H1 (cell line): ENCODE results near the gene POLA1. TPM values are rescaled to one million over a fixed set of nuclear protein-coding genes. Genes with fewer than 3 reads are reported as not detected.

Experiments
- CTCF ChIA-PET: fragments of 300-600 bp; sonication (Branson Sonifier 250); formaldehyde crosslinking; loops from one replicate; lab custom pipeline; 2021; ENCODE audit not compliant: partially characterized antibody; lab: Charles Lee
- POLR2A ChIA-PET: fragments of 300-600 bp; sonication (Branson Sonifier 250); formaldehyde crosslinking; loops from one replicate; lab custom pipeline; 2021; ENCODE audit warnings: inconsistent platforms; ENCODE audit not compliant: partially characterized antibody; lab: Charles Lee
- DNase-seq, 2 experiments: peaks; one replicate each; pipeline versions ENCODE4 v3.0.0 to v3.0.0-alpha.2; 2010 to 2022; ENCODE audit warnings: low spot score in 2 of 2, low read depth in 1 of 2, mixed read lengths in 1 of 2
- FAIRE-seq: peaks from 2 replicates; lab custom pipeline; 2011; peaks lifted over from hg19 to GRCh38; lab: Jason Lieb, UNC
- H2AFZ ChIP-seq: 2 replicates; pipeline ENCODE4 v1.8.1; 2012; ENCODE audit warnings: low read length, inconsistent platforms
- H2AK5ac ChIP-seq: 2 replicates; pipeline ENCODE4 v1.6.1; 2013; ENCODE audit warnings: low read depth, low read length
- H2BK120ac ChIP-seq: replicated peaks from 2 replicates; pipeline ENCODE3; 2013; ENCODE audit warnings: low read depth, low read length, inconsistent platforms
- H2BK12ac ChIP-seq: 2 replicates; pipeline ENCODE4 v1.6.1; 2013; ENCODE audit warnings: low read depth, low read length
- H2BK15ac ChIP-seq: 2 replicates; pipeline ENCODE4 v1.6.1; 2013; ENCODE audit warnings: low read length
- H2BK20ac ChIP-seq: 2 replicates; pipeline ENCODE4 v1.6.1; 2013; ENCODE audit warnings: low read length
- H2BK5ac ChIP-seq: 2 replicates; pipeline ENCODE4 v1.6.1; 2013; ENCODE audit warnings: low read depth, low read length
- H3K14ac ChIP-seq: 2 replicates; pipeline ENCODE4 v1.6.1; 2013; ENCODE audit warnings: inconsistent platforms; ENCODE audit not compliant: insufficient read length
- H3K18ac ChIP-seq: 2 replicates; pipeline ENCODE4 v1.6.1; 2013; ENCODE audit warnings: low read length; ENCODE audit errors: extremely low read depth
- H3K23ac ChIP-seq: 2 replicates; pipeline ENCODE4 v1.6.1; 2013; ENCODE audit warnings: inconsistent platforms; ENCODE audit not compliant: insufficient read length
- H3K23me2 ChIP-seq: 2 replicates; pipeline ENCODE4 v1.6.1; 2013; ENCODE audit warnings: low read depth, low read length
- H3K27ac ChIP-seq: 2 replicates; pipeline ENCODE4 v1.6.1; 2011; ENCODE audit warnings: low read depth, low read length, inconsistent platforms
- H3K27me3 ChIP-seq, 4 experiments: replicated peaks in 1 of 4; 1 replicate in 1 of 4; 2 replicates in 3 of 4; pipeline versions ENCODE4 v1.6.1 to v1.8.1; 2011 to 2013; ENCODE audit warnings: low read length in 3 of 4, mild to moderate bottlenecking in 3 of 4, inconsistent platforms in 2 of 4, mixed read lengths in 2 of 4, moderate library complexity in 1 of 4; ENCODE audit not compliant: control insufficient read depth in 3 of 4, insufficient read depth in 3 of 4; ENCODE audit errors: extremely low read depth in 1 of 4
- H3K36me3 ChIP-seq, 4 experiments: 2 replicates each; pipeline versions ENCODE4 v1.6.1 to v1.8.1; 2011 to 2013; ENCODE audit warnings: mild to moderate bottlenecking in 4 of 4, low read length in 3 of 4, moderate library complexity in 2 of 4, control low read depth in 1 of 4, inconsistent platforms in 1 of 4; ENCODE audit not compliant: insufficient read depth in 4 of 4, control insufficient read depth in 2 of 4
- H3K4ac ChIP-seq: replicated peaks from 2 replicates; pipeline ENCODE3; 2013; ENCODE audit warnings: low read length, low read depth, mixed read lengths, inconsistent platforms; ENCODE audit not compliant: insufficient read length
- H3K4me1 ChIP-seq, 4 experiments: replicated peaks in 1 of 4; 1 replicate in 1 of 4; 2 replicates in 3 of 4; pipeline versions ENCODE4 v1.6.1 to v1.8.1; 2011 to 2013; ENCODE audit warnings: low read length in 3 of 4, inconsistent platforms in 2 of 4, mixed read lengths in 1 of 4; ENCODE audit not compliant: insufficient read depth in 4 of 4, control insufficient read depth in 3 of 4
- H3K4me2 ChIP-seq, 2 experiments: 2 replicates each; pipeline versions ENCODE4 v1.6.1 to v1.8.1; 2011 to 2013; ENCODE audit warnings: low read depth in 2 of 2, low read length in 2 of 2, control low read depth in 1 of 2, inconsistent platforms in 1 of 2, mild to moderate bottlenecking in 1 of 2; ENCODE audit not compliant: insufficient read depth in 1 of 2
- H3K4me3 ChIP-seq, 4 experiments: fragments of 200-600, 300-600 bp in 1 of 4; sonication (generic), shearing (Covaris generic), sonication (Bioruptor Twin) in 1 of 4; 2 replicates each; pipeline versions ENCODE4 v1.5.1 to v1.8.1; 2011 to 2016; ENCODE audit warnings: low read length in 4 of 4, low read depth in 3 of 4, control low read depth in 2 of 4, inconsistent platforms in 2 of 4, mild to moderate bottlenecking in 2 of 4, mixed read lengths in 1 of 4, moderate library complexity in 1 of 4; ENCODE audit not compliant: insufficient read depth in 2 of 4; ENCODE audit errors: extremely low read depth in 1 of 4
- H3K56ac ChIP-seq: replicated peaks from 2 replicates; pipeline ENCODE3; 2013; ENCODE audit warnings: low read depth, mild to moderate bottlenecking, mixed read lengths, low read length, inconsistent platforms; ENCODE audit not compliant: insufficient read length
- H3K79me1 ChIP-seq: 2 replicates; pipeline ENCODE4 v1.6.1; 2013; ENCODE audit warnings: low read depth, low read length, control low read depth
- H3K79me2 ChIP-seq, 2 experiments: 2 replicates each; pipeline versions ENCODE4 v1.6.1 to v1.8.1; 2012 to 2013; ENCODE audit warnings: low read length in 2 of 2, mild to moderate bottlenecking in 2 of 2, inconsistent platforms in 1 of 2; ENCODE audit not compliant: insufficient read depth in 2 of 2, control insufficient read depth in 1 of 2
- H3K9ac ChIP-seq, 4 experiments: replicated peaks in 1 of 4; 1 replicate in 1 of 4; 2 replicates in 3 of 4; pipeline versions ENCODE4 v1.6.1 to v1.8.1; 2011 to 2013; ENCODE audit warnings: low read depth in 3 of 4, low read length in 3 of 4, control low read depth in 2 of 4, mild to moderate bottlenecking in 2 of 4, moderate library complexity in 2 of 4, inconsistent platforms in 1 of 4; ENCODE audit errors: extremely low read depth in 1 of 4
- H3K9me3 ChIP-seq, 2 experiments: 2 replicates each; pipeline versions ENCODE4 v1.6.1 to v1.8.1; 2012 to 2013; ENCODE audit warnings: mild to moderate bottlenecking in 2 of 2, moderate library complexity in 2 of 2, control low read depth in 1 of 2, inconsistent platforms in 1 of 2, low read depth in 1 of 2, low read length in 1 of 2, mixed read lengths in 1 of 2; ENCODE audit not compliant: insufficient read depth in 2 of 2
- H4K20me1 ChIP-seq, 2 experiments: replicated peaks in 1 of 2; 2 replicates each; pipeline versions ENCODE3 to v1.8.1; 2011 to 2013; ENCODE audit warnings: inconsistent platforms in 2 of 2, low read length in 2 of 2, mild to moderate bottlenecking in 1 of 2; ENCODE audit not compliant: insufficient read depth in 2 of 2, control insufficient read depth in 1 of 2
- H4K5ac ChIP-seq: 2 replicates; pipeline ENCODE4 v1.6.1; 2013; ENCODE audit warnings: low read length, low read depth, mixed read lengths, inconsistent platforms; ENCODE audit not compliant: insufficient read length
- H4K8ac ChIP-seq: 2 replicates; pipeline ENCODE4 v1.8.0; 2013; ENCODE audit warnings: mild to moderate bottlenecking, moderate library complexity, low read length, inconsistent platforms; ENCODE audit not compliant: insufficient read depth; ENCODE audit errors: extremely low read depth
- H4K91ac ChIP-seq: replicated peaks from 2 replicates; pipeline ENCODE3; 2013; ENCODE audit warnings: low read length, mixed read lengths, inconsistent platforms; ENCODE audit not compliant: insufficient read length
- HDAC2 ChIP-seq, 2 experiments: fragments of 300-600 bp in 1 of 2; sonication (generic) in 1 of 2; IDR thresholded peaks; 2 replicates each; pipeline ENCODE4 v1.6.1; 2011 to 2012; ENCODE audit warnings: low read depth in 2 of 2, low read length in 2 of 2, mild to moderate bottlenecking in 2 of 2, moderate library complexity in 2 of 2, borderline replicate concordance in 1 of 2, inconsistent platforms in 1 of 2
- JUND ChIP-seq: IDR thresholded peaks from 2 replicates; pipeline ENCODE4 v1.6.1; 2011; ENCODE audit warnings: mild to moderate bottlenecking, improper control_type of control experiment, low read length
- KDM1A ChIP-seq: fragments of 200-600, 300-600 bp; sonication (generic); IDR thresholded peaks from 2 replicates; pipeline ENCODE4 v1.7.1; 2016; ENCODE audit warnings: mild to moderate bottlenecking, low read length, borderline replicate concordance
- MAFK ChIP-seq: IDR thresholded peaks from 2 replicates; pipeline ENCODE4 v1.6.1; 2012; ENCODE audit warnings: low read depth, mild to moderate bottlenecking, improper control_type of control experiment, low read length
- POLR2AphosphoS5 ChIP-seq: IDR thresholded peaks from 2 replicates; pipeline ENCODE4 v1.6.1; 2011; ENCODE audit warnings: low read depth, low read length
- RBBP5 ChIP-seq: IDR thresholded peaks from 2 replicates; pipeline ENCODE4 v1.7.1; 2012; ENCODE audit warnings: low read depth, mild to moderate bottlenecking, inconsistent platforms, low read length, moderate library complexity, borderline replicate concordance
- SAP30 ChIP-seq: fragments of 300-600 bp; sonication (generic); IDR thresholded peaks from 2 replicates; pipeline ENCODE4 v1.7.1; 2012; ENCODE audit warnings: low read length, moderate library complexity, mild to moderate bottlenecking, inconsistent platforms; ENCODE audit not compliant: insufficient read depth, insufficient replicate concordance
- SP4 ChIP-seq: IDR thresholded peaks from 2 replicates; pipeline ENCODE4 v1.6.1; 2012; ENCODE audit warnings: low read length, inconsistent platforms
- SUZ12 ChIP-seq: fragments of 200-600 bp; sonication (generic); IDR thresholded peaks from 2 replicates; pipeline ENCODE4 v1.6.1; 2012; ENCODE audit warnings: mild to moderate bottlenecking, inconsistent platforms, low read length, moderate library complexity, mixed read lengths
- TBP ChIP-seq: IDR thresholded peaks from 2 replicates; pipeline ENCODE4 v1.6.1; 2011; ENCODE audit warnings: low read depth, low read length, improper control_type of control experiment
- TEAD4 ChIP-seq: IDR thresholded peaks from 2 replicates; pipeline ENCODE4 v1.6.1; 2012; ENCODE audit warnings: low read depth, low read length, inconsistent platforms, mixed read lengths
- ZNF274 ChIP-seq: IDR thresholded peaks from 2 replicates; pipeline ENCODE4 v1.7.0; 2012; ENCODE audit warnings: low read length, borderline replicate concordance; ENCODE audit errors: extremely low read depth
- polyA plus RNA-seq, 7 experiments: library from polyadenylated mRNA; depleted of rRNA in 3 of 7; stranded (reverse) in 5 of 7; unstranded in 2 of 7; fragments of >200 nt in 5 of 7; fragments of 200-250 nt in 2 of 7; gene quantifications; 1 replicate in 5 of 7; 2 replicates in 1 of 7; 4 replicates in 1 of 7; pipeline versions ENCODE4 v1.2.1 to v1.2.3, GENCODE V29; 2011 to 2013; ENCODE audit warnings: missing spikeins in 2 of 7, mixed read lengths in 2 of 7
- total RNA-seq: library from RNA; stranded (reverse); fragmentation: NEBNext Ultra II Directional; extraction: Animal tissue kit (Norgen Biotek cat#: 25700); gene quantifications from 2 replicates; pipeline ENCODE4 v1.2.1, GENCODE V29; 2021
- TF ChIP-seq, protein P1 (sequence below): IDR thresholded peaks from 2 replicates; pipeline ENCODE4 v1.6.1; 2011; ENCODE audit warnings: low read depth, mild to moderate bottlenecking, low read length; ENCODE audit not compliant: insufficient read depth
- TF ChIP-seq, protein P2 (sequence below): IDR thresholded peaks from 2 replicates; pipeline ENCODE4 v1.6.1; 2012; ENCODE audit warnings: inconsistent platforms

Gene POLA1
- total and polyA plus RNA-seq, 2 of the 8 experiments (the other 6 are each of a cell fraction or from before 2014, with no cell fraction given): 5.6 to 34.9 TPM

DNA sequence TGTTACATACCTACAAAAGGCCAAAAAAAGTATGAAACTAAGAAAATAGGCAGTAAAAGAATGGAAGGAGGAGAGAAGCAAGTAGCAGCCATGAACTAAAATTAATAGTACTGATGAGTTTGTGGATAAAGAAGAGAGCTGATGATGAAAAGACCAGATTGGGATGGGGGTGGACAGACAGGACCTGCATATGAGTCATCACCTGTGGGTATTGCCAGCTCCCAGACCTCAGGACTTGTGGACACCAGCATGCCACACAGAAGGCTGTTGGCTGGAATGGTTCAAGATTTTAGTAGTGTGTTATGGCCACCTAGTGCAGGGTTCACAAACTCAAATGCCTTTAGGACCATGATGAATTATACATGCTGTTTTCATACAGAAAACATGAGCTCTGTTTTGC is 263.1 kb downstream of the POLA1 start:
- TF ChIP-seq KDM1A (no peak), JUND (no peak), ZNF274 (no peak), SUZ12 (no peak), MAFK (no peak), SAP30 (no peak), HDAC2 (IDR thresholded peaks at IDR 0.05; ENCODE audit: borderline replicate concordance in 1 of 2, low read depth in 2 of 2, low read length in 2 of 2) (no peak), RBBP5 (no peak), TBP (no peak), TEAD4 (no peak), POLR2AphosphoS5 (no peak), SP4 (no peak)
- TF ChIP-seq, protein P1, sequence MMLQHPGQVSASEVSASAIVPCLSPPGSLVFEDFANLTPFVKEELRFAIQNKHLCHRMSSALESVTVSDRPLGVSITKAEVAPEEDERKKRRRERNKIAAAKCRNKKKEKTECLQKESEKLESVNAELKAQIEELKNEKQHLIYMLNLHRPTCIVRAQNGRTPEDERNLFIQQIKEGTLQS: no peak
- TF ChIP-seq, protein P2, sequence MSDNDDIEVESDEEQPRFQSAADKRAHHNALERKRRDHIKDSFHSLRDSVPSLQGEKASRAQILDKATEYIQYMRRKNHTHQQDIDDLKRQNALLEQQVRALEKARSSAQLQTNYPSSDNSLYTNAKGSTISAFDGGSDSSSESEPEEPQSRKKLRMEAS: no peak
- TF ChIP-seq, all 59 proteins: peak for 0
- H2BK15ac ChIP-seq: no peak overlapping the region
- ChIA-PET POLR2A (no interaction called here), CTCF (interaction anchor here (1.0 to 1.2 kb wide), 2 partner anchors 13 to 64 kb away, joined by 3 read pairs; no protein-coding TSS in a partner anchor)
- no peak overlapping the region for H3K9ac ChIP-seq
- H3K27me3 ChIP-seq: no peaks in the 10 kb centered on the region
- H3K18ac ChIP-seq: no peak overlapping the region
- H3K23me2 ChIP-seq: no peaks in the 10 kb centered on the region
- no peak for FAIRE-seq
- H2BK5ac ChIP-seq: no peak overlapping the region
- no peaks in the 10 kb centered on the region for H3K9me3 ChIP-seq
- no peak overlapping the region for H2AK5ac ChIP-seq
- no peaks in the 10 kb centered on the region for H3K79me2 ChIP-seq
- H3K23ac ChIP-seq: no peak overlapping the region
- H2BK120ac ChIP-seq: no peak overlapping the region
- no peaks in the 10 kb centered on the region for H3K36me3 ChIP-seq
- H3K4me3 ChIP-seq: no peak overlapping the region
- H3K14ac ChIP-seq: no peak overlapping the region
- no peak overlapping the region for H3K56ac ChIP-seq
- H3K4ac ChIP-seq: no peak overlapping the region
- no peak overlapping the region for H3K27ac ChIP-seq
- H4K5ac ChIP-seq: no peak overlapping the region
- H3K79me1 ChIP-seq: no peaks in the 10 kb centered on the region
- H3K4me2 ChIP-seq: no peak overlapping the region
- DNase-seq: no peak
- no peaks in the 10 kb centered on the region for H4K20me1 ChIP-seq
- no peak overlapping the region for H4K91ac ChIP-seq
- H2BK20ac ChIP-seq: no peak overlapping the region
- no peak overlapping the region for H2BK12ac ChIP-seq
- H3K4me1 ChIP-seq: no peaks in the 10 kb centered on the region; a peak in 1 of 7 replicates
- H2AFZ ChIP-seq: no peak overlapping the region
- no peak overlapping the region for H4K8ac ChIP-seq
